ENCODE measurements around the gene ADK. TPM values are rescaled to one million over a fixed set of nuclear protein-coding genes. Genes with fewer than 3 reads are reported as not detected.

Gene ADK
- total RNA-seq, 6 experiments from 2014 or later: 54.2 to 92.5 (median 63.5) TPM

- H3K36me3 ChIP-seq: no peaks in the 10 kb centered on the region
- H3K9me3 ChIP-seq: no peaks in the 10 kb centered on the region
- H3K27ac ChIP-seq: peak overlapping the region in 2 of 3 donors; percentile 49 to 86
- 18% methylated on average over 6 of the region's 6 CpGs for WGBS (ENCODE audit: insufficient coverage, low coverage, low lambda C conversion rate, missing lambda C conversion rate)
- no peaks in the 10 kb centered on the region for H3K27me3 ChIP-seq
- ATAC-seq: peak; percentile 72 to 80 (median 77)
- no peak overlapping the region for H3K4me3 ChIP-seq
- DNase-seq: peak; percentile 86 to 96 (median 89)
- intact Hi-C loops (cut with DNase I): no loop called here
- H3K4me1 ChIP-seq: peaks cover 0 to 73% (median 18%) of the 10 kb centered on the region in 4 donors
- TF ChIP-seq POLR2A (IDR thresholded peaks at IDR 0.05) (no peak), CTCF (IDR thresholded peaks at IDR 0.05) (no peak)
These were observed 438.2 kb downstream of the ADK start for GRCh38 chr10:74589226-74589673.

GRCh38 chr10:74589851-74590250 lies 438.8 kb downstream of the ADK start:
- Histone ChIP-seq H3K4me3 (no peak overlapping the region), H3K36me3 (no peaks in the 10 kb centered on the region), H3K4me1 (peaks cover 0 to 69% (median 18%) of the 10 kb centered on the region in 4 donors), H3K27me3 (no peaks in the 10 kb centered on the region), H3K9me3 (no peaks in the 10 kb centered on the region), H3K27ac (peak overlapping the region in 2 of 3 donors; percentile 38 to 86)
- intact Hi-C loops (cut with DNase I): no loop called here
- 50% methylated on average over 2 of the region's 2 CpGs for WGBS (ENCODE audit: insufficient coverage, low coverage, low lambda C conversion rate, missing lambda C conversion rate)
- DNase-seq (no peak), ATAC-seq (no peak)
- no peak for TF ChIP-seq CTCF (IDR thresholded peaks at IDR 0.05)
- no peak for TF ChIP-seq POLR2A (IDR thresholded peaks at IDR 0.05)

- DNase-seq (no peak), ATAC-seq (peak; percentile 26 to 71 (median 42))
- H3K36me3 ChIP-seq: no peaks in the 10 kb centered on the region
- no peak overlapping the region for H3K4me3 ChIP-seq
- peaks cover 0 to 36% (median 5%) of the 10 kb centered on the region in 4 donors for H3K4me1 ChIP-seq
- no peaks in the 10 kb centered on the region for H3K27me3 ChIP-seq
- H3K9me3 ChIP-seq: no peaks in the 10 kb centered on the region
- 36% methylated on average over 2 of the region's 2 CpGs for WGBS (ENCODE audit: insufficient coverage, low coverage, low lambda C conversion rate, missing lambda C conversion rate)
- TF ChIP-seq POLR2A (IDR thresholded peaks at IDR 0.05): no peak
- TF ChIP-seq CTCF (IDR thresholded peaks at IDR 0.05): no peak
- peak overlapping the region in 2 of 3 donors; percentile 42 to 58 for H3K27ac ChIP-seq
- intact Hi-C loops (cut with DNase I): no loop called here
These were observed 442.4 kb downstream of the ADK start for GRCh38 chr10:74593470-74593869.

- intact Hi-C loops (cut with DNase I): no loop called here
- Histone ChIP-seq H3K4me3 (no peak overlapping the region), H3K36me3 (peaks cover 0 to 2% (median 0%) of the 10 kb centered on the region in 4 donors), H3K9me3 (no peaks in the 10 kb centered on the region), H3K4me1 (peaks cover 0 to 19% (median 2%) of the 10 kb centered on the region in 4 donors), H3K27ac (no peak overlapping the region), H3K27me3 (no peaks in the 10 kb centered on the region)
- DNase-seq (no peak), ATAC-seq (no peak)
- WGBS (ENCODE audit: insufficient coverage, low coverage, low lambda C conversion rate, missing lambda C conversion rate): 100% methylated on average over 6 of the region's 7 CpGs
- no peak for TF ChIP-seq CTCF (IDR thresholded peaks at IDR 0.05)
- TF ChIP-seq POLR2A (IDR thresholded peaks at IDR 0.05): no peak
These were observed 445.7 kb downstream of the ADK start for GRCh38 chr10:74596713-74597112.

All from right lobe of liver (tissue), 6 donors.